Sigmoid colon (tissue), 4 donors: ENCODE data around the gene FHL3.

Source experiments
- POLR2A ChIP-seq, 2 donors: fragments of 450-650 bp; IDR thresholded peaks; one replicate each; pipeline ENCODE4 v1.6.1; 2016; ENCODE audit warnings: antibody characterized with exemption in 2 of 2, mild to moderate bottlenecking in 2 of 2, moderate library complexity in 2 of 2
- POLR2AphosphoS5 ChIP-seq, 4 donors: sonication (generic); formaldehyde crosslinking; IDR thresholded peaks; one replicate each; pipeline ENCODE4 v1.6.1; 2017; ENCODE audit warnings: antibody characterized with exemption in 4 of 4
- TF ChIP-seq, protein P1 (sequence below), 4 experiments: fragments of 450-650 bp in 3 of 4; fragments of 200-600 bp in 1 of 4; IDR thresholded peaks; one replicate each; pipeline ENCODE4 v1.5.1; 2016 to 2019; ENCODE audit warnings: antibody characterized with exemption in 4 of 4, mild to moderate bottlenecking in 3 of 4, moderate library complexity in 2 of 4

DNA sequence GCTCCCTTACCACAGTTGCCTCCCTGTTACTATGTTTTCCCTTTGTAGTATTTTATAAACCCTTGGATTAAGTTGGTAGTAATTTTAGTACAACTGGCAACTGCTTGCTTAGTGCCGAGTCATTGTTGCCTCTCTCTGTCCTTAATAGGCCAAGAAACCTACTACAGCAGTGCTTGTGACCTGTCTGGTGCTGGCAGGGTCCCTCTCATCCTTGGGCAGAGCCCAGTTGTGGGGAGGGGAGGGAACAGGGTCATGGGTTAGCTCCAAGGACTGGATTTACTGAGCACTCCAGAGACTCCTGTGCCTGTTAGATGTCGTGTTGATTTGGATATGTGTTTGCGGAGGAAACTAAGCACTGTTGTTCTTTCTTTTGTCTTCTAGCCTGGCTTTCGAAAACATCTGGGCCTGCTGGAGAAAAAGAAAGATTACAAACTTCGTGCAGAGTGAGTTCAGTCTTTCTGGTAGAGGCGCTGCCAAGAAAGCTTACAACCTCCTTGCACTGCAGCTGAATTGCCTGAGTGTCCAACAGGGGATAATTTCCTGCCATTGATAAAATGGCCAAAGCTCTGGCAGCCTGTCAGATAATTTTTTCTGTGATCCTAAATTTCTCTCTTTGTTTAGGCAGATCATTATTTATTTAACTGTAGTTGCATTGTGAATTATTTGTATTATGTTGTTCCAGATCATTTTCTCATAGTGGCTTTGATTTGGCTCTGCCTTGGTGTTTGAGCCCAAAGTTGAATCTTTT, 10.8 kb upstream of the FHL3 start:
- TF ChIP-seq POLR2AphosphoS5 (IDR thresholded peaks at IDR 0.05), result peak in 3 of 4 donors; percentile 35 to 85 (median 47)
- TF ChIP-seq, protein P1, sequence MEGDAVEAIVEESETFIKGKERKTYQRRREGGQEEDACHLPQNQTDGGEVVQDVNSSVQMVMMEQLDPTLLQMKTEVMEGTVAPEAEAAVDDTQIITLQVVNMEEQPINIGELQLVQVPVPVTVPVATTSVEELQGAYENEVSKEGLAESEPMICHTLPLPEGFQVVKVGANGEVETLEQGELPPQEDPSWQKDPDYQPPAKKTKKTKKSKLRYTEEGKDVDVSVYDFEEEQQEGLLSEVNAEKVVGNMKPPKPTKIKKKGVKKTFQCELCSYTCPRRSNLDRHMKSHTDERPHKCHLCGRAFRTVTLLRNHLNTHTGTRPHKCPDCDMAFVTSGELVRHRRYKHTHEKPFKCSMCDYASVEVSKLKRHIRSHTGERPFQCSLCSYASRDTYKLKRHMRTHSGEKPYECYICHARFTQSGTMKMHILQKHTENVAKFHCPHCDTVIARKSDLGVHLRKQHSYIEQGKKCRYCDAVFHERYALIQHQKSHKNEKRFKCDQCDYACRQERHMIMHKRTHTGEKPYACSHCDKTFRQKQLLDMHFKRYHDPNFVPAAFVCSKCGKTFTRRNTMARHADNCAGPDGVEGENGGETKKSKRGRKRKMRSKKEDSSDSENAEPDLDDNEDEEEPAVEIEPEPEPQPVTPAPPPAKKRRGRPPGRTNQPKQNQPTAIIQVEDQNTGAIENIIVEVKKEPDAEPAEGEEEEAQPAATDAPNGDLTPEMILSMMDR (IDR thresholded peaks at IDR 0.05), result peak in 1 of 4 experiments; percentile 16
- TF ChIP-seq POLR2A (IDR thresholded peaks at IDR 0.05), result no peak
